Muscle layer of duodenum (tissue), 2 donors: ENCODE measurements around the gene SLC35A4.

Experiments used
- H3K27ac ChIP-seq: one replicate; pipeline ENCODE4 v1.7.0; 2013; ENCODE audit warnings: mild to moderate bottlenecking, low read length
- H3K27me3 ChIP-seq: one replicate; pipeline ENCODE4 v1.7.0; 2013; ENCODE audit warnings: low read depth, mild to moderate bottlenecking, control low read depth, low read length
- H3K36me3 ChIP-seq, 2 donors: one replicate each; pipeline ENCODE4 v1.7.0; 2013; ENCODE audit warnings: low read length in 2 of 2, control low read depth in 1 of 2, mild to moderate bottlenecking in 1 of 2; ENCODE audit not compliant: insufficient read depth in 2 of 2, control insufficient read depth in 1 of 2
- H3K4me1 ChIP-seq, 2 donors: one replicate each; pipeline ENCODE4 v1.7.0; 2013; ENCODE audit warnings: low read length in 2 of 2, mild to moderate bottlenecking in 2 of 2, control low read depth in 1 of 2, moderate library complexity in 1 of 2; ENCODE audit not compliant: insufficient read depth in 2 of 2, control insufficient read depth in 1 of 2
- H3K4me3 ChIP-seq, 2 donors: one replicate each; pipeline ENCODE4 v1.7.0; 2013; ENCODE audit warnings: low read length in 2 of 2, low read depth in 1 of 2, mild to moderate bottlenecking in 1 of 2
- H3K9me3 ChIP-seq, 2 donors: one replicate each; pipeline ENCODE4 v1.7.0; 2013; ENCODE audit warnings: low read length in 2 of 2, control low read depth in 1 of 2, mild to moderate bottlenecking in 1 of 2; ENCODE audit not compliant: control insufficient read depth in 1 of 2
- donor health status: healthy.

The SLC35A4 gene

GRCh38 chr5:140560227-140560626 is 4.4 kb upstream of the SLC35A4 start:
- Histone ChIP-seq H3K27me3 (no peaks in the 10 kb centered on the region), H3K4me1 (peaks cover 25 to 34% of the 10 kb centered on the region in 2 donors), H3K4me3 (no peak overlapping the region), H3K27ac (no peak overlapping the region), H3K9me3 (no peaks in the 10 kb centered on the region), H3K36me3 (peaks cover 9 to 22% of the 10 kb centered on the region in 2 donors)

DNA sequence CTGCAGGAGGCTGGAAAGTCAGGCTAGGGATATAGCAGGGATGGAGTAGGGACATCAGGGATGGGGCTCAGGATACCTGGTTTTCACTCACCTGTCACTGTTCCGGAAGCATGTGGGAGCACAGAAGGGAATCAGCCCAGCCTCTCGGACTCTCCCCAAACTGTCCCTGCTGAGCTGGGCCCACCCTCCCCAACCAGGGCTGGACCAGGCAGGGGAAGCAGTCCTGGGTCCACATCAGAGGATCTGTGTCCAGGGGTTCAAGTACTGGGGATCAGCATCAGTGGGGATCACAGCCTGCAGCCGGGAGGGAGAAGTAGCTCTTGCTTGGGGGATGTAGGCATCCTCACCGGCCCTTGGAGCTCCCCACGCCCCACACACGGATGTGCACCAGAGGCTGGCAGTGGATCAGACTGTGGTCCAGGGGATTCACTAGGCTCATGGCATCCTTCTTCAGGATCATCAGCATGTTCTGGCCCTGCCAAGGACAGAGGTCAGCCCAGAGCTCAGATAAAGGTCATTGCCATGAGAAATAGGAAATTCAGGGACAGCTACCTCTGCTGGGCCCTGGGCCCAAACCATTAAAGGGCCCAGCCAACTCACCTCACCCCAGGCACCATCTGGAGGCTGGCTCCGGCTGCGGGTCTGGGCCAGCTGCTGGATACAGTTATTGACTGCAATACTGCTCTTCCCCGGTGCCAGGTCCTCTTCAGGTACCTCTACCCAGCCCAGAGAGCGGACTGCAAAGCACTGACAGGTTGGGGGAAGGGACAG is 2.7 kb upstream of the SLC35A4 start:
- Histone ChIP-seq H3K4me3 (no peak overlapping the region), H3K9me3 (no peaks in the 10 kb centered on the region), H3K36me3 (peaks cover 16 to 32% of the 10 kb centered on the region in 2 donors), H3K4me1 (peaks cover 20 to 38% of the 10 kb centered on the region in 2 donors), H3K27ac (no peak overlapping the region), H3K27me3 (no peaks in the 10 kb centered on the region)

- no peaks in the 10 kb centered on the region for H3K27me3 ChIP-seq
- peaks cover 21 to 54% of the 10 kb centered on the region in 2 donors for H3K4me1 ChIP-seq
- peaks cover 30 to 45% of the 10 kb centered on the region in 2 donors for H3K36me3 ChIP-seq
- H3K9me3 ChIP-seq = no peaks in the 10 kb centered on the region
- H3K27ac ChIP-seq = peak overlapping the region; percentile 98
- H3K4me3 ChIP-seq = peak overlapping the region; percentile 66 to 93
Measured at GRCh38 chr5:140563596-140563995, 1.0 kb upstream of the SLC35A4 start.

DNA sequence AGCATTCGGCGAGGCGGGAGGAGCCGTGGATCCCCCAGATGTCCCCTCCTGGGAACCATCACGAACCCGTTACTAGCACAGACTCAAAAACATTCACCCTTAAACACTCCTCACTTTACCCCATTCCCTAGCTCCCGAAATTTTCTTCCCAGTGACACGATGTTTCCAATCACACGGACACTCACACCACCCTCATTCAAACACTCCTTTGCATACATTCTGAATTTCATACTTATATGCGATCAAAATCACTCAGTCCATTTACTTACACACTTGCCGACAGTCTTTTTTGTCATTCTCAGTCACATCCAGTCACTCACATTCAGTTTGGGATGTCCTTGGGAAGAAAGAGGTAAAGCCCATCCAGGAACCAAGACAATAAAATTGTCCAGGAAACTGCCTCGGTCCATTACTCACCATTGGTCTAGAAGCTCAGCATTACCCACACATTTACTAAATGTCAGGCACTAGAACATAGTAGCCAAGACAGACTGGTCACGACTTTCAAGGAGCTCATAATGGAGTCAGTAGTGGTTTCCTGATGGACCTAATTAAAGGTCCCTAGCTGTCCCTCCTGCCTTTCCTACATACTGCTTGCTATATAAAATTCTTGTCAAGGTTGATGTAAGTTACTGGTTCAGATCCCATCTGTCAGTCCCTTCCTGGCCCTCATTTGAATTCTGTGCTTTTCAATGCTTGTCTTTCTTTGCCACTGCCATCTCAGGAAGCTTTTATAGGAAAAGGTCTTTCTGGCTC is 574 bp downstream of the SLC35A4 start:
- Histone ChIP-seq H3K27me3 (no peaks in the 10 kb centered on the region), H3K27ac (peak overlapping the region; percentile 98), H3K4me1 (peaks cover 24 to 64% of the 10 kb centered on the region in 2 donors), H3K36me3 (peaks cover 30 to 46% of the 10 kb centered on the region in 2 donors), H3K9me3 (no peaks in the 10 kb centered on the region), H3K4me3 (peak overlapping the region; percentile 66 to 93)

GRCh38 chr5:140565780-140566095 is 1.1 kb downstream of the SLC35A4 start:
- peak overlapping the region; percentile 98 for H3K27ac ChIP-seq
- H3K9me3 ChIP-seq = no peaks in the 10 kb centered on the region
- H3K4me3 ChIP-seq = peak overlapping the region; percentile 66 to 93
- H3K4me1 ChIP-seq = peaks cover 24 to 68% of the 10 kb centered on the region in 2 donors
- no peaks in the 10 kb centered on the region for H3K27me3 ChIP-seq
- H3K36me3 ChIP-seq = peaks cover 34 to 43% of the 10 kb centered on the region in 2 donors

GRCh38 chr5:140566665-140567064 is 2.0 kb downstream of the SLC35A4 start:
- H3K27ac ChIP-seq = no peak overlapping the region
- H3K4me3 ChIP-seq = no peak overlapping the region
- H3K4me1 ChIP-seq = peaks cover 24 to 76% of the 10 kb centered on the region in 2 donors
- no peaks in the 10 kb centered on the region for H3K27me3 ChIP-seq
- H3K36me3 ChIP-seq = peaks cover 25 to 35% of the 10 kb centered on the region in 2 donors
- no peaks in the 10 kb centered on the region for H3K9me3 ChIP-seq

DNA sequence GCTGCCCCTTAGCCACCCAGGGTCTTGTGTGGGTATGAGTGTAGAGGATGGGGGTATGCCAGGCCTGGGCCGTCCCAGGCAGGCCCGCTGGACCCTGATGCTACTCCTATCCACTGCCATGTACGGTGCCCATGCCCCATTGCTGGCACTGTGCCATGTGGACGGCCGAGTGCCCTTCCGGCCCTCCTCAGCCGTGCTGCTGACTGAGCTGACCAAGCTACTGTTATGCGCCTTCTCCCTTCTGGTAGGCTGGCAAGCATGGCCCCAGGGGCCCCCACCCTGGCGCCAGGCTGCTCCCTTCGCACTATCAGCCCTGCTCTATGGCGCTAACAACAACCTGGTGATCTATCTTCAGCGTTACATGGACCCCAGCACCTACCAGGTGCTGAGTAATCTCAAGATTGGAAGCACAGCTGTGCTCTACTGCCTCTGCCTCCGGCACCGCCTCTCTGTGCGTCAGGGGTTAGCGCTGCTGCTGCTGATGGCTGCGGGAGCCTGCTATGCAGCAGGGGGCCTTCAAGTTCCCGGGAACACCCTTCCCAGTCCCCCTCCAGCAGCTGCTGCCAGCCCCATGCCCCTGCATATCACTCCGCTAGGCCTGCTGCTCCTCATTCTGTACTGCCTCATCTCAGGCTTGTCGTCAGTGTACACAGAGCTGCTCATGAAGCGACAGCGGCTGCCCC is 2.6 kb downstream of the SLC35A4 start:
- Histone ChIP-seq H3K4me1 (peaks cover 24 to 70% of the 10 kb centered on the region in 2 donors), H3K9me3 (no peaks in the 10 kb centered on the region), H3K27ac (no peak overlapping the region), H3K27me3 (no peaks in the 10 kb centered on the region), H3K4me3 (no peak overlapping the region), H3K36me3 (peaks cover 24 to 32% of the 10 kb centered on the region in 2 donors)

- peaks cover 24 to 32% of the 10 kb centered on the region in 2 donors for H3K36me3 ChIP-seq
- H3K9me3 ChIP-seq = no peaks in the 10 kb centered on the region
- H3K27me3 ChIP-seq = no peaks in the 10 kb centered on the region
- no peak overlapping the region for H3K27ac ChIP-seq
- peaks cover 20 to 65% of the 10 kb centered on the region in 2 donors for H3K4me1 ChIP-seq
- H3K4me3 ChIP-seq = no peak overlapping the region
Measured at GRCh38 chr5:140567871-140568270, 3.2 kb downstream of the SLC35A4 start.

DNA sequence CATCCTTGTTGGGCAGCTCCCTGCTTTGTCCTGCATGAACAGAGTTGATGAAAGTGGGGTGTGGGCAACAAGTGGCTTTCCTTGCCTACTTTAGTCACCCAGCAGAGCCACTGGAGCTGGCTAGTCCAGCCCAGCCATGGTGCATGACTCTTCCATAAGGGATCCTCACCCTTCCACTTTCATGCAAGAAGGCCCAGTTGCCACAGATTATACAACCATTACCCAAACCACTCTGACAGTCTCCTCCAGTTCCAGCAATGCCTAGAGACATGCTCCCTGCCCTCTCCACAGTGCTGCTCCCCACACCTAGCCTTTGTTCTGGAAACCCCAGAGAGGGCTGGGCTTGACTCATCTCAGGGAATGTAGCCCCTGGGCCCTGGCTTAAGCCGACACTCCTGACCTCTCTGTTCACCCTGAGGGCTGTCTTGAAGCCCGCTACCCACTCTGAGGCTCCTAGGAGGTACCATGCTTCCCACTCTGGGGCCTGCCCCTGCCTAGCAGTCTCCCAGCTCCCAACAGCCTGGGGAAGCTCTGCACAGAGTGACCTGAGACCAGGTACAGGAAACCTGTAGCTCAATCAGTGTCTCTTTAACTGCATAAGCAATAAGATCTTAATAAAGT is 3.9 kb downstream of the SLC35A4 start:
- Histone ChIP-seq H3K36me3 (peaks cover 24 to 32% of the 10 kb centered on the region in 2 donors), H3K27ac (peak overlapping the region; percentile 84), H3K4me3 (no peak overlapping the region), H3K4me1 (peaks cover 14 to 59% of the 10 kb centered on the region in 2 donors), H3K27me3 (no peaks in the 10 kb centered on the region), H3K9me3 (no peaks in the 10 kb centered on the region)

DNA sequence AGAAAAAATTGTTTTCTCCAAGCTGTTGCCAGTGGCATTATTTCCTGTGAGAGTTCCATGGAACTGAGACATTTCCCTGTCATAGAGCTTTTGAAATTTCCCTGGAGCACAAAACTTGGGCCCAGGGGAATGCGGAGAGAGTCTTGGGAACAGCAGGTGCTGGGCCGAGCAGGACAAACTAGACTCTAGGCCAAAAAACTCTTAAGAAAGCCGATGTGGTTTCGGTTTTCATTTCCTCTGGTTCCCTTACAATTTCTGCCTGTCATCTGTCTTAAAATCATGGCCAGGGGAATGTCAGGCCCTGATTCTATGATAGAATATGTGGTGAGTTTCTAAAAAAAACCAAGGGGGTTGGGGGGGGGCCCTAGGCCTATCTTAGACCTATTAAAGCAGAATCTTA is 4.6 kb downstream of the SLC35A4 start:
- peaks cover 24 to 32% of the 10 kb centered on the region in 2 donors for H3K36me3 ChIP-seq
- peak overlapping the region in 1 of 2 donors; percentile 30 for H3K4me3 ChIP-seq
- H3K4me1 ChIP-seq = peaks cover 11 to 57% of the 10 kb centered on the region in 2 donors
- H3K9me3 ChIP-seq = no peaks in the 10 kb centered on the region
- peak overlapping the region; percentile 84 for H3K27ac ChIP-seq
- H3K27me3 ChIP-seq = no peaks in the 10 kb centered on the region

GRCh38 chr5:140570058-140570457 is 5.4 kb downstream of the SLC35A4 start:
- H3K9me3 ChIP-seq = no peaks in the 10 kb centered on the region
- no peaks in the 10 kb centered on the region for H3K27me3 ChIP-seq
- peaks cover 24 to 32% of the 10 kb centered on the region in 2 donors for H3K36me3 ChIP-seq
- peaks cover 11 to 56% of the 10 kb centered on the region in 2 donors for H3K4me1 ChIP-seq
- H3K4me3 ChIP-seq = no peak overlapping the region
- H3K27ac ChIP-seq = peak overlapping the region; percentile 84
